Putamen (tissue), 1 donor: ENCODE results near the gene ITGB3.

Experiments
- DNase-seq: peaks from one replicate; pipeline ENCODE4 v3.0.0-alpha.2; 2016; ENCODE audit warnings: low spot score

Gene ITGB3

DNA sequence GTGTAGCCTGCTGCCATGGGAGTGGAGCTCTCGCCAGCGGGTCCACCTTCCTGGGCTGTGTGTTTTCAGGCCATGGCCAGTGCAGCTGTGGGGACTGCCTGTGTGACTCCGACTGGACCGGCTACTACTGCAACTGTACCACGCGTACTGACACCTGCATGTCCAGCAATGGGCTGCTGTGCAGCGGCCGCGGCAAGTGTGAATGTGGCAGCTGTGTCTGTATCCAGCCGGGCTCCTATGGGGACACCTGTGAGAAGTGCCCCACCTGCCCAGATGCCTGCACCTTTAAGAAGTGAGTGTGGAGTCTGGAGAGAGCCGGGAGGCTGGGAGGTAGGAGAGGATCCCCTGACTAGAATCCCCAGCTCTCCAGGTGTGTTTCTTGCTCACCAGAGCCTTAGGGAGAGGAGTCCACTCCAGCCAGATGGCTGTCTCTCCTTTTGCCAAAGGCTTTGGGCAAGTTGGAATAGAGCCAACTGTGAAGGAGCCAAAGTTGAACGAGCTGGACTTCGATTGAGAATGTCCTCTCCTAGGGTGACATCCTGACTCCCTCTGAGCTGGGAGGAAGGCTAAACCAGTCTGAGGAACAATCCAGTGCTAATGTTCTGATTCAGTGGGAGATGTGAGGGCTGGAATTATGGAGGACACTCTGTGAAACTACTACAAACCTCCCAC lies 45.7 kb downstream of the ITGB3 start:
- no peak for DNase-seq

DNA sequence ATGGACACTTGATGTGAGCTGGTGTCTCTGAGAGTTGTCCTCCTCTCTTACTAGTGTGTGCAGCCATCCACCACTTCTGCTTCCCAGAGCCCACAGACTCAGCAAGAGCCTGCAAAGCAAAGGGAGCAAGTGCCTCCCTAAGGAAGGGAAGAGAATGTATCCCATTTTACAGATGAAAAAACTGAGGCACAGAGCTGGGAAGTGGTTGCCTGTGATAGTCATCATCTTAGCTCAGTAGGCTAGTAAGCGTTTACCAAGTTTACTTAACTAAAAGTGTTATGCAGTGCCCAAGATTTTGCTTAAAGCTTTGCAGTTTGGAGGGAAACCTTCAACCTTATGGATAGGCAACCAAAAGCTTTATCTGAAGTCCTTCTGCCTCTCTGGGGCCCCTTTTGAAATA lies 47.1 kb downstream of the ITGB3 start:
- DNase-seq, result no peak

DNA sequence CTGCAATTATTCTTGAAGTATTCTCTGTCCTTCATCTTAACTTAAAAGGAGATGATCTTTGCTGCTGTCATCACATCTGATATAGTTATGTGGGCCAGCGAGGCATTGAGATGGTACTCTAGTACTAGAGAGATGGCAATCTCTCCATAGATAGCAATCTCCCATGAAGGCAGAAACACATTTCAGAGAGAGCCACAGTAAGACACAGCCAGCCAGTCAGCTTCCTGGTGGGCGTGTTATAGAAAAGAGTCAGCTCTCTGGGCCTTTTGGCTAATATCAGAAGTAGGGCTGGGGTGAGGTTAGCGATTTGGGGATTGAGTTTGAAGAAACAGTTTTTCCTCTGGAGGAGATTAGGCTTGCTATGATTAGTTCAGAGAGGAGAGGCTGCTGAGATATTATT lies 47.5 kb downstream of the ITGB3 start:
- no peak for DNase-seq

DNA sequence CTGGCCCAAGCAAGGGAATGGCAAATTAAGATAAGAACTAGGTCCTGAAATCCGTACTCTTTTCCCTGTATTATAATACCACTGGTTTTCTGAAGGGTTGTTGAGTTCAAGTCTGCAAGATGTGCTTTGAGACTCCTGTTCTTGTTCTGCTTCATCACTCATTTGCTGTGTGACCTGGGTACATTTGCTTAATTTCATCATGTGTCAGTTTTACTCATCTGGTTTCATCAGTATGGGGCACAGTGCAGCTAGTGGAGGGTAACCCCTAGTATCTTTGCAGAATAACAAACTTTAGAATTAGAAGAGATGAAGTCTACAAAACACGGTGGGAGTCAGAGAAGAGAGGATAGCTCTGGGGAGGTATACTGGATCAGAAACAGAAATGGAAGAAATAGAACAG lies 48.2 kb downstream of the ITGB3 start:
- DNase-seq, result no peak

DNA sequence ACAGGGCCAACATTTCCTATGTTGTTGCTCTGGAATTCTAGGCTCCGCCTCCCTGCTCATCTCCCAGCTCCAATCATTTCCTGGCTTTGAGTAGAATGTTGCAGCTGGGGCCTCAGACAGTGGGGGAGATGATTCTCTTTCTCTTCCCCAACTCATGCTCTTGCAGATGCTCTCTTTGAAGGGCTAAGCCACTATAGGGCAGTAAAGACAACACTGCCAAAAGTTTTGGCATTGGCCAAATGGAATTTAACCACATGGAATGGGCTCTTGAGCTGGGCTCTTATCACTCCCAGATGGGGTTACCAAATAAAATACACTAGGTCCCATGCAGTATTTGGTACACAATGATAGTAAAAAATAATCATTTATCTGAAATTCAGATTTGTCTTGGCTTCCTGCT lies 50.6 kb downstream of the ITGB3 start:
- no peak for DNase-seq

DNA sequence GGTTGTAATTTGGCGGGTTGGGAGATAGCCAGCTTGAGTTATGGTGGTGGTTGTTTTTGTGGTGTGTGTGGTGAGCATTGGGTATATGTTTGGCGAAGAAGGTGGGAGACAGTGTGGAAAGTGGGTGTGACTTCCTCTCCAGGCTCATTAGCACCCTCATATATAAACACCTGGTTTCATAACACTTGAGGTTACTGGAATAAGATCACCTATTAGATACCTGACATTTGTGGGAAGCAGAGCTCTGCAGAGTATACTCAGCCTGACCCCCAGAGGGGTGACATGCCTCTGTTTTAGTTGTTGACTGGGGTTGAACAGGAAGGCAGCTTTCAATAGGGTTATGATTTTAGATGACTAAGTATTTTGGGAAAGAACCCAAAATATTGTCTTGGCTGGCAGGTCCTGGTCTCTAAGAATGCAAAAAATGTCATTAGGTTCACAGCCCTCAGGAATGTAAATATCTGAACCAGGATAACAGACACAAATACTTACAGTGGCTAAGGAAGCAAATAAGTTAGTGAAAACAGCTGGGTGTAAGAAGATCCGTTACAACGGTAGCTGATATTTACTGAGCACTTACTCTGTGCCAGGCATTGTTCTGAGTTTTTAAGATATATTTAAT lies 51.8 kb downstream of the ITGB3 start:
- DNase-seq, result no peak

DNA sequence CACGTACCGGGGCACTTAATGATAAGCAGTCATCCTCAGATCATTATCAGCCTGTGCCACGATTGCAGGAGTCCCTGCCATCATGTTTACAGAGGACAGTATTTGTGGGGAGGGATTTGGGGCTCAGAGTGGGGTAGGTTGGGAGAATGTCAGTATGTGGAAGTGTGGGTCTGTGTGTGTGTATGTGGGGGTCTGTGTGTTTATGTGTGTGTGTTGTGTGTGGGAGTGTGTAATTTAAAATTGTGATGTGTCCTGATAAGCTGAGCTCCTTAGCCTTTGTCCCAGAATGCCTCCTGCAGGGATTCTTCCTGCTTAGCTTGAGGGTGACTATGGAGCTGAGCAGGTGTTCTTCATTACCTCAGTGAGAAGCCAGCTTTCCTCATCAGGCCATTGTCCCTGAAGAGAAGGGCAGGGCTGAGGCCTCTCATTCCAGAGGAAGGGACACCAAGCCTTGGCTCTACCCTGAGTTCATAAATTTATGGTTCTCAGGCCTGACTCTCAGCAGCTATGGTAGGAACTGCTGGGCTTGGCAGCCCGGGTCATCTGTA lies 56.6 kb downstream of the ITGB3 start:
- no peak for DNase-seq

DNA sequence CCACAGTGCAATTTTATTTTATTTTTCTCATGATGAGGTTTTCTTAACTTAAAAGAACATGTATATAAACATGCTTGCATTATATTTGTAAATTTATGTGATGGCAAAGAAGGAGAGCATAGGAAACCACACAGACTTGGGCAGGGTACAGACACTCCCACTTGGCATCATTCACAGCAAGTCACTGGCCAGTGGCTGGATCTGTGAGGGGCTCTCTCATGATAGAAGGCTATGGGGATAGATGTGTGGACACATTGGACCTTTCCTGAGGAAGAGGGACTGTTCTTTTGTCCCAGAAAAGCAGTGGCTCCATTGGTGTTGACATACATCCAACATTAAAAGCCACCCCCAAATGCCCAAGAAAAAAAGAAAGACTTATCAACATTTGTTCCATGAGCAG lies 57.8 kb downstream of the ITGB3 start:
- no peak for DNase-seq

DNA sequence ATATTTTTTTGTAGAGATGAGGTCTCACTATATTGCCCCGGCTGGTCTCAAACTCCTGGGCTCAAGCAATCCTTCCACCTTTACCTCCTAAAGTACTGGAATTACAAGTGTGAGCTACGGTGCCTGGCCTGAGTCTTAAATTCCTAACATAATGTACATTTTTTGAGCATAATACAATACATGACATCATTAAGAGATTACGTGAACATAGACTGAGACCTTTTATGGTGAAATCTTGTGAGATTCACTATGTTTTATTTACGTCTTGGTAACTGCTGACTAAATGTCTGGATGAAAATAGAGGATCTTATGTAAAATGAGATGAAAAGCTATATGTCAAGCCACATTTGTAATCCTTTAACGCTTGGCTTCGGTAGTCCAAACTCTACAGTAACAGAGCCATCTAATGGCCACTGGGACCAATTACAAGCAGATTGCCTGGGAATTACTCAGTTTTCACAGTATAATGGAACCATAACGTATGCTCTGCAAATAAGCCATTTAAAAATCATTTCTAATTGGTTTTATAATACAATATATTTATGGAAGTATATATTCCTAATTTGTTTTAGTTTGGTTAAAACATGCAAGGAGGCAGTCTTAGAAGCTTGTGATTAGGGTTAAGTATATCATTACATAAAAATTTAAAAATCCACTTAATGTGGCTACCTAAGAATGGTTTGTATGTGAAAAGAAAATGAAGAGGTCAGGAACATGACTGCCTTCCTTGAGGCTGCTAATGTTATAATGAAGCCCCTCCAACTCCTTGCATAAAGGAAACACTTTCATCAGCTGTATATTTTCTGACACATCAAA lies 62.0 kb downstream of the ITGB3 start:
- peak; percentile 58 for DNase-seq

DNA sequence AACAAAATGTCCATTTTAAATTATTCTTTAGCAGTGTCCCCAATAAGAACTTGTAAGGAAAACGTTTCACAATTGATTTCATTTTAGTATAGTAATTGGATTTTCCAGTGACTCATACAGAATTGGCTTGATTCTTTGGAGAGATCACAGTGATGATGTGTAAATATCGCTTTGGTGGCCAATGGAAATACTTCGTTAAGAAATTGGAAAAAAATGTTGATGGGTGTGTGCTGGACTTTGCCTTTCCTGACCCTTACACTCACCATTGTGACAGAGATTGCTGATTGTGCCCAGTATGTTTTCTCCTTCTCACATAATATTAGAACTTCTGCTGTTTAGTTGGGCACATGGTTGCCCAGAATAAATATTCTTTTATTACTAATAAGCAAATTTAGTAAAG lies 62.7 kb downstream of the ITGB3 start:
- DNase-seq, result no peak

DNA sequence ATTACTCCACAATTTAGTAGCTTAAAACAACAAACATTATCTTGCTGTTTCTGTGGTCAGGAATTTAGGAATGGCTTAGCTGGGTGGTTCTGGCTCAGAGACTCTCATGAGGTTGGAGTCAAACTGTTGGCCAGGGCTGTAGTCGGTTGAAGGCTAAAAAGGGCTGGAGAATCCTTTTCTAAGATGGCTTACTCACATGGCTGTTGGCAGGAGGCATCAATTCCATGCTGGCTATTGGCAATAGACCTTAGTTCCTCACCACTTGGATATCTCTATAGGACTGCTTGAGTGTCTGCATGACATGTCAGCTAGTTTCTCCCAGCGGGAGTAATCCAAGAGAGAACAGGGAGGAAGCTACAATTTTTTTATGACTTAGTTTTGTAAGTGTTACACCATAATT lies 63.5 kb downstream of the ITGB3 start:
- DNase-seq, result no peak

DNA sequence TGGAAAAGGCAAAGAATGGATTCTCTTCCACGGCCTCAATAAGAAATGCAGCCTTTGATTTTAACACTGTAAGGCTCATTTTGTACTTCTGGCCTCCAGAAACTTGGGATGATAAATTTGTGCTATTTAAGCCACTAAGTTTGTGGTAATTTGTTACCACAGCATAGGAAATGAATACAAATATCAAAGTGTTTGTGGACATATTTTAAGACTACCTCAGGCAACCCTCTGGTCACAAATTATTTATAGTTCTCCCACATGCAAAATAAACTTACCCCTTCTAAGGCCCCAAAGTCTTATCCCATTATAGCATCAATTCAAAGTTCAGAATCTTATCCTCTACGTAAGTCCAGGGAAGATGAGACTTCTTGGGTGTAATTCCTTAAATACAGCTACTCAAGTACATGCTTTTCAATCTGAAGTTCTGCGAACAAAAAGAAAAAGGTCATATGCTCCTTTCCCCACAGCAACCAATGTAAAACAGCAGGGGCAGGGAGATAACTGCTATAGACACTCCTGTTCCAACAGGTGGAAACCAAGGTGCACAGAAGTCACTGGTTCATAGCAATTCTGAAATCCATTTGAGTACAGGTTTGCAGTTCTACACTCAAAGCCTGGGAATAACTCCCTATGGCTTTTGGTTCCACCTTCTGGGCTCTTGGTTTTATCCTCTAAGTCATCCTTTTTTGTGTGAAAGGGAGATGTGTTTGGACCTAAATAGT lies 64.7 kb downstream of the ITGB3 start:
- no peak for DNase-seq

DNA sequence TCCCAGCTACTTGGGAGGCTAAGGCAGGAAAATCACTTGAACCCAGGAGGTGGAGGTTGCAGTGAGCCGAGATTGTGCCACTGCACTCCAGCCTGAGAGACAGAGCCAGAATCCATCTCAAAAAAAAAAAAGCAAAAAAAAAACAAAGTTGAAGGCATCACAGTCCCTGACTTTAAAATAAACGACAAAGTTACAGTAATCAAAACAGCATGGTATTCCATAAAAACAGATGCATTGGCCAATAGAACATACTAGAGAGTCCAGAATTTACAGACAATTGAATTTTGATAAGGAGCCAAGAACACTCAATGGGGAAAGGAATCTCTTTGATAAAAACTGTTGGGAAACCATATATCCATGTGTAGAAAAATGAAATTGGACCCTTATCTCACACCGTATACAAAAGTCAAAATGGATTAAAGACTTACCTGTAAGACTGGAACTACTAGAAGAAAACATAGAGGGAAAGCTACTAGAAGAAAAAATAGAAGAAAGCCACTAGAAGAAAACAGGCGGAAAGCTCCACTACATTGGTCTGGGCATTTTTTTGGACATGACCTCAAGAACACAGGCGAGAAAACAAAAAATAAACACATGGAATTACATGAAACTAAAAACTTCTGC lies 67.4 kb downstream of the ITGB3 start:
- DNase-seq, result no peak

DNA sequence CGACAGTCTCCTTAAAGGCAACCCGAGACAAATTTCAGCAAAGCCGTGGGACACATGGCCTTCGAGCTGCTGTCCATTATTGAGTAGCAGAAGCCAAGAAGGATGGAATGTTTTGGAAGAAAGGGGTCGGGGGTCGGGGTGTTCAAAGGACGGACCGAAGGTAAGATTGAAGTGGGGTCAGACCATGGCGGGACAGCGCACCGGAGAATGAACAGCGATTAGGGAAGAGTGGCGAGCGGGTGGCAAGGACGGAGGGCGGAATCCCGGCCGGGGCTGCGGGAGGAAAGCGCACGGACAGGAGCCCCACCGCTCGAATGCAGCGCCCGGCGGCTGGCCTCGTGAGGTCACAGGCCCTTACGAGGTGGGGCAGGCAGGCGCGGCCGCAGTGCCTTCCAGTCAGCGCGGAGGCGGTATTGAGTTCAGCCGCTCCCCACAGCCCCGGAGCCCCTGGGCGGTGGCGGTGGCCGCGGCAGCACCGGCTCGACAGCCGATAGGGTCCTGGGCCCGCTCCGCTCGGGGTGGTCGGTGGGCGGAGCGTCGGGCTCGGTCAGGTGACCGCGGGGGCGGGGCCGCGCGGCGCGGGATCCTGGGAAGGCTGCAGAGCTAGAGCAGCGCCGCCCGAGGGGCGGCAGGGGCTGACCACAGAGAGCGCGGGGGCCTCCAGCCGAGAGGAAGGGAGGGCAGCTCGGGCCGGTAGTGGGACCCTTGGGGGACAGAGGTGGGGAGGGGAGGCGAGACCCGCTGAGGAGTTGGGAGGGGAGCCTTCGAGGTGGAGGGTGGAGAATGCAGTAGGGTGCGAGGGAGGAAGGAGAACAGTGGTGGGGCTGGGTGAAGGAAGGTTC lies 70.0 kb downstream of the ITGB3 start, which contains the start of gene EFCAB13:
EFCAB13 (plus strand) TSS at position 574 of the 842 bp plus-strand sequence. CDS start 4,399 bp downstream, outside the sequence.
- DNase-seq, result peak; percentile 39

DNA sequence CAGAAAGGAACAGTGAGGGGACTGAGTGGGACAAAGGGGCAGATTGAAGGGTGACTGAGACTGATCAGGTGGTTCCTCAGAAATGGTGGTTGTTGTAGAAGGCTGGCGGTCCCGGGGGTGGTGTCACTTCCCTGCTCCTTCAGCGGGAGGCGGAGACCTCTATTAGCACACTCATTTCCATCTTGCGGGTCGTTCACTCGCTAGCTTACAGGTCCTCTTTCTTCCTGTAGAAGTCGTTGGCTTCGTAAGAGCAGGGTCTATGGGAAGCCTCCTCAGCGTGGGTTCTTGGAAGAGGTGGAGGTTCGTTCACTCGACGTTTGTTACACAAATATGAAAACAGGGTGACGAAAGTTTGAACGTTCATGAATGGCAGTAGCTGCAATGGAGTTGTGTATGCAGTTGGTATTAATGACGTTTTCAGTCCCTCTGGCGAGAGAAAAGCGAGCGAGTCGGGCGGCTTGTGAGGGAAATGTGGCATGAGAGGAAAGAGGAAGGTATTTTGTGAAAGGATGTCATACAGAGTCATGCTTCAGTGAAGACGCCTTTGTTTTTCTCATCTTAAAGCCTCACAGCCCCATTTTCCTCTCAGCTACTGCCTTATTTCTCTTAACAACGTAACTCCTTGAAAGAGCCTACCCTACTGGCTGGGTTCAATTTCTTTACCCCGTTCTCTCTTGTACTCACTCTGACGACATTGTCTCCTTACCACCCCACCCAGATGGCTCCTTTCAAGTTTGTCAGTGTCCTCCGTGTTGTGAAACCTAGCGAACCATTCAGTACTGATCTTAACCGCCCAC lies 70.8 kb downstream of the ITGB3 start:
- peak; percentile 8 for DNase-seq

DNA sequence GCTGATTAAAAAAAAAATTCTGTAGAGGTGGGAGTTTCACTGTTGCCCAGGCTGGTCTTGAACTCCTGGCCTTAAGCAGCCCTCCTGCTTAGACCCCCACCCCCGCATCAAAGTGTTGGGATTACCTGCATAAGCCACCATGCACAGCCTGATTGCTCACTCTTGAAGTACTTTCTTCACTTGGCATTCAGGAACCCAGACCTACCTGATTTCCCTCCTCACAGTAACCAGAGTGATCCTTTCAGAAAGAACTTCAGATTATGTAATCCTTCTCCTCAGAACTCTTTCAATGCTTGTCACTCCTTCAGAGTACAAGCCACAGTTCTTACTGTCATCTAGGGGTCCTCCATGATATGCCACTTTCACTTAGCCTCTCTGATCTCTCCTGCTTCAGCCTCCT lies 71.5 kb downstream of the ITGB3 start:
- no peak for DNase-seq

DNA sequence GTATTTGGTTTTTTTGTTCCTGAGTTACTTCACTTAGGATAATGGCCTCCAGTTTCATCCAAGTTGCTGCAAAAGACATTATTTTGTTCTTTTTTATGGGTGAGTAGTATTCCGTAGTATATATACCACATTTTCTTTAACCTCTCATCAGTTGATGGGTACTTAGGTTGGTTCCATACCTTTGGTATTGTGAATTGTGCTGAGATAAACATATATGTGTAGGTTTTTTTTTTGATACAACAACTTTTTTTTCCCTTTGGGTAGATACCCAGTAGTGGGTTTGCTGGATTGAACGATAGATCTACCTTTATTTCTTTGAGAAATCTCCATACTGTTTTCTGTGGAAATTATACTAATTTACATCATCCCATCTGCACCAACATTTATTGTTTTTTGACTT lies 76.9 kb downstream of the ITGB3 start:
- DNase-seq, result no peak

DNA sequence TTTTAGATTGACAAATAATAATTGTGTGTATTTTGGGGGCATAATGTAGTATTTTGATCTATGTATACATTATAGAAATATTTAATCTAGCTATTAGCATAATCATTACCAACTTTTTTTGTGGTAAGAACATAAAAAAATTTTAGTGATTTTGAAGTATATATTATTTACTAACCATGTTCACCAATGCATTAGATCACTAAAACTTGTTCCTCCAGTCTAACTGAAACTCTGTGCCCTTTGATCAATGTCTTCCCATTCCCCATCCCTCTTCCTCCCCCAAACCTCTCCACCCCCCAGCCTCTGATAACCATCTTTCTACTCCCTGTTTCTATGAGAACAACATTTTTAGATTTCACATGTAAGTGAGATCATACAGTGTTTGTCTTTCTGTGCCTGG lies 78.7 kb downstream of the ITGB3 start:
- DNase-seq, result no peak

DNA sequence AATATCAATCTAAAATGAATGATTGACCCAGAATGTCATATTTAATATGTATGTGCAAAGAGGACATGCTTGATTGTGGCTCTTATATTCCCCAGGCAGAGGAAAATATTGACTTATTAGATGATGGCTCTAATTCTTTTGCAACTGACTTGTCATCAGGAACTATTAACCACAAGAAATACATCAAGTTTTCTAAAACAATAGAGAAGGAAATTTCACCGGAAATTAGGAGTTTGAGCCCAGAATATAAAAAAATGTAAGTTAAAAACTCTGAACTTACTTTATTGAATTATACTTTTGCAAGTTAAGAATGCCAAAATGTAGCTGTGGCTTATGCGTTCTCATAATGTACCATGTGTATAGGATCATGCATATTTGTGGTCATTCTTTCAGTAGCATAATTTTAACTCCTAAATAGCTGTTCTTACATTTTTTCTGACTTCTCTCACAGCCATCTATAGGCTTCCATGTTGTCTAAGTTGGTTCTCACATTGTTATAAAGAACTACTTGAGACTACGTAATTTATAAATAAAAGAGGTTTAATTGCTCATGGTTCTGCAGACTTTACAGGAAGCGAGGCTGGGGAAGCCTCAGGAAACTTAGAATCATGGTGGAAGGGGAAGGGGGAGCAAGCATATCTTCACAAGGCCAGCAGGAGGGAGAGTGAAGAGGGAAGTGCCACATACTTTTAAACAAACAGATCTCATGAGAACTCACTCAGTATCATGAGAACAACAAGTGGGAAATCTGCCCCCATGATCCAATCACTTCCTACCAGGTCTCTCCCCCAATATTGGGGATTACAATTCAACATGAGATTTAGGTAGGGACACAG lies 81.7 kb downstream of the ITGB3 start:
- DNase-seq, result no peak
